HG02884 (cell line): ENCODE measurements around the gene FCSK.

Experiments used
- ATAC-seq: cut with Tn5 transposase; IDR thresholded peaks from one replicate; pipeline ENCODE4 v1.9.1; 2021; ENCODE audit warnings: mild to moderate bottlenecking, moderate library complexity; ENCODE audit not compliant: unreplicated experiment

FCSK gene

GRCh38 chr16:70476272-70477020, 22.1 kb downstream of the FCSK start:
- peak; percentile 95 for ATAC-seq

- ATAC-seq: no peak
Observed at GRCh38 chr16:70478169-70478568, 23.8 kb downstream of the FCSK start.

GRCh38 chr16:70478912-70479341, 24.5 kb downstream of the FCSK start:
- no peak for ATAC-seq

GRCh38 chr16:70480127-70481105, 26.0 kb downstream of the FCSK start:
- ATAC-seq: no peak

GRCh38 chr16:70481929-70482536, 27.6 kb downstream of the FCSK start:
- ATAC-seq: no peak

GRCh38 chr16:70482624-70483023, 28.2 kb downstream of the FCSK start:
- no peak for ATAC-seq

GRCh38 chr16:70483426-70483825, 29.0 kb downstream of the FCSK start:
- no peak for ATAC-seq

- no peak for ATAC-seq
Observed at GRCh38 chr16:70484867-70485266, 30.5 kb downstream of the FCSK start.

GRCh38 chr16:70490261-70490660, 35.9 kb downstream of the FCSK start:
- no peak for ATAC-seq

GRCh38 chr16:70493802-70494201, 39.4 kb downstream of the FCSK start:
- no peak for ATAC-seq

GRCh38 chr16:70494202-70494770, 39.9 kb downstream of the FCSK start:
- ATAC-seq: no peak

GRCh38 chr16:70494777-70495176, 40.4 kb downstream of the FCSK start:
- ATAC-seq: no peak

GRCh38 chr16:70495425-70496182, 41.2 kb downstream of the FCSK start:
- no peak for ATAC-seq

GRCh38 chr16:70496513-70496912, 42.1 kb downstream of the FCSK start:
- no peak for ATAC-seq

GRCh38 chr16:70508752-70509151, 54.4 kb downstream of the FCSK start:
- ATAC-seq: no peak

GRCh38 chr16:70510216-70510615, 55.8 kb downstream of the FCSK start:
- ATAC-seq: no peak

GRCh38 chr16:70511833-70512232, 57.4 kb downstream of the FCSK start:
- ATAC-seq: no peak

- ATAC-seq: no peak
Observed at GRCh38 chr16:70512456-70512855, 58.1 kb downstream of the FCSK start.

GRCh38 chr16:70520612-70521297, 66.4 kb downstream of the FCSK start:
- no peak for ATAC-seq
